ENCODE data around the gene TP73.
"Not testable (repeated sequence)": the region's sequence is repeated elsewhere in the genome, so short reads cannot be mapped to it uniquely, and the experiment has no call there.

DNA sequence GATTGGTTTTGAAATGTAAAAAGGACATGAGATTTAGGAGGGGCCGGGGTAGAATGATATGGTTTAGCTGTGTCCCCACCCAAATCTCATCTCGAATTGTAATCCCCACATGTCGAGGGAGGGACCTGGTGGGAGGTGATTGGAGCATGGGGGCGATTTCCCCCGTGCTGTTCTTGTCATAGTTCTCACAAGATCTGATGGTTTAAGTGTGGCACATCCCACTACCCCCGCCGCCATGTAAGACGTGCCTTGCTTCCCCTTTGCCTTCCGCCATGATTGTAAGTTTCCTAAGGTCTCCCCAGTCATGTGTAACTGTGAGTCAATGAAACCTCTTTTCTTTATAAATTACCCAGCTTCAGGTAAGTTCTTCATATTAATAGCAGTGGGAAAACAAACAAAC, 30.2 kb upstream of the TP73 start:
- TF ChIP-seq, protein P1, sequence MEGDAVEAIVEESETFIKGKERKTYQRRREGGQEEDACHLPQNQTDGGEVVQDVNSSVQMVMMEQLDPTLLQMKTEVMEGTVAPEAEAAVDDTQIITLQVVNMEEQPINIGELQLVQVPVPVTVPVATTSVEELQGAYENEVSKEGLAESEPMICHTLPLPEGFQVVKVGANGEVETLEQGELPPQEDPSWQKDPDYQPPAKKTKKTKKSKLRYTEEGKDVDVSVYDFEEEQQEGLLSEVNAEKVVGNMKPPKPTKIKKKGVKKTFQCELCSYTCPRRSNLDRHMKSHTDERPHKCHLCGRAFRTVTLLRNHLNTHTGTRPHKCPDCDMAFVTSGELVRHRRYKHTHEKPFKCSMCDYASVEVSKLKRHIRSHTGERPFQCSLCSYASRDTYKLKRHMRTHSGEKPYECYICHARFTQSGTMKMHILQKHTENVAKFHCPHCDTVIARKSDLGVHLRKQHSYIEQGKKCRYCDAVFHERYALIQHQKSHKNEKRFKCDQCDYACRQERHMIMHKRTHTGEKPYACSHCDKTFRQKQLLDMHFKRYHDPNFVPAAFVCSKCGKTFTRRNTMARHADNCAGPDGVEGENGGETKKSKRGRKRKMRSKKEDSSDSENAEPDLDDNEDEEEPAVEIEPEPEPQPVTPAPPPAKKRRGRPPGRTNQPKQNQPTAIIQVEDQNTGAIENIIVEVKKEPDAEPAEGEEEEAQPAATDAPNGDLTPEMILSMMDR (IDR thresholded peaks at IDR 0.05), result not testable (repeated sequence)
- not testable (repeated sequence) for TF ChIP-seq POLR2A (IDR thresholded peaks at IDR 0.05)
